IPS-15b (cell line): ENCODE measurements around the gene PRKN.

Experiments used
- H3K27me3 ChIP-seq: one replicate; pipeline ENCODE4 v1.6.1; 2013; ENCODE audit warnings: low read length; ENCODE audit not compliant: control insufficient read depth, insufficient read depth
- H3K36me3 ChIP-seq: one replicate; pipeline ENCODE4 v1.6.1; 2013; ENCODE audit warnings: low read length; ENCODE audit not compliant: control insufficient read depth, insufficient read depth
- H3K4me1 ChIP-seq: one replicate; pipeline ENCODE4 v1.6.1; 2013; ENCODE audit warnings: mild to moderate bottlenecking, low read length; ENCODE audit not compliant: control insufficient read depth, insufficient read depth
- H3K4me3 ChIP-seq: one replicate; pipeline ENCODE4 v1.5.1; 2013; ENCODE audit warnings: low read depth, low read length
- H3K9ac ChIP-seq: one replicate; pipeline ENCODE4 v1.6.1; 2013; ENCODE audit warnings: low read depth, mild to moderate bottlenecking, low read length
- H3K9me3 ChIP-seq: one replicate; pipeline ENCODE4 v1.6.1; 2013; ENCODE audit warnings: mild to moderate bottlenecking, low read length; ENCODE audit not compliant: control insufficient read depth, insufficient read depth

PRKN gene

DNA sequence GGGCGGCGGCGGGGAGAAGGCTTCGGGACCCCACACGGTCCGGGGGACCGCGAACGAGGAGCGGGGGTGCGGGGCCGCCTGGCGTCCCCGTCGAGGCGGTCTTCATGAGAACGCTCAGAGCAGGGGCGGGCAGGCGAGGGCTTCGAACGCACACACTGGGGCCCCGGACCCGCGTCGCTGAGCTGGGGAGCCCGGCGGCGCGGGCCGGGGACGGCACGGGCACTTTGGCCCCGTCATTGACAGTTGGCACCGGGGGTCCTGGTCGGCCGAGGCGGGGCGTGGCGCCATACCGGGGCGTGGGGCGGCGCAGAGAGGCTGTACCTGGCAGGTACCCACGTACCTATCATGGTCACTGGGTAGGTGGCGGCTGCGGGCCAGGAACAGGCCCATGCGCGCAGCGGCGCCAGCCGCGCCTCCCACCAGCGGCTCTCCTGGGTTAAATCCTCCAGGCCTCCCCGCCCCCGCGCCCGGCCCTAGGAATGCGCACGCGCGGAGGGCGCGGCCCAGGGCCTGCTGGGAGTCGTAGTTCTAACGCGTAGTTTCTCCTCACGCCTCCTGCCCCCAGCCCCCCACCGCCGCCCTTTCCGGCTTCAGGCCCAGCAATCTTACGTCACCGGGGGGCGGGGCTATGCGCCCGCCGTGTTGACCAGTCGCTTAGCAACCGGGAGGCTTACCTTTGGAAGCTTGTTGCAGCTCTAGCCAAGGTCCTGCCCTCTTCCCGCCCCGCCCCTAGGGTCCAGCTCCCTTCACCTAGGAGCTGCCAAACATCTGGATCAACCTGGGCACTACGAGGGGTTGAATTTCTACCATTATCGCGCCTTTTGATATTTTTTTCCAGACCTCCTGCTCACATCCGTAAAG lies at the start of gene PRKN, which contains the start of gene PACRG:
Gene PRKN, minus strand, starts transcription at position 445 of the 861 bp plus-strand sequence.
Gene PACRG, plus strand, starts transcription at position 653 of the 861 bp plus-strand sequence.
- H3K4me3 ChIP-seq: peak within 1 kb of the TSS; percentile 53
- H3K9me3 ChIP-seq: no peaks in the 10 kb centered on the region
- no peaks in the 10 kb centered on the region for H3K4me1 ChIP-seq
- no peaks in the 10 kb centered on the region for H3K27me3 ChIP-seq
- H3K36me3 ChIP-seq: no peaks in the 10 kb centered on the region
- H3K9ac ChIP-seq: no peak within 1 kb of the TSS

DNA sequence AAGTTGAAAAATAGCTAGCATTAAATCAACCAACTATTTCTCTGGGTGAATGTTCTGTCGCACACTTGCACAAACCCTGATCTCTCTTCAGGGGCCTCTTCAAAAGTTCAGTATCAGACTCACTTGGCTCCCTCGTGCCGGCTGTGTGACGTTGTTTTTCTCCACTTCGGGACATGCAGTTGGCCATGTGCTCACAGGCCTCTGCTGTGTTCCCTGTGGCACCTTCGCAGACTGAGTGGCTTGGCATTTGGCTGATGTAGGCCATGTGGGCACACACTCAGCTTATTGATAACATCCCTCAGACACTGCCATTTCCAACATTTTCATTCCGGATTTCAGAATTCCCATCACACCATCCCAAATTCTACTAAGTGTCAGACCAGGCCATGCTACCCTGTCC lies 49.5 kb upstream of the PRKN start:
- no peaks in the 10 kb centered on the region for H3K4me1 ChIP-seq
- no peaks in the 10 kb centered on the region for H3K36me3 ChIP-seq
- no peak overlapping the region for H3K4me3 ChIP-seq
- no peak overlapping the region for H3K9ac ChIP-seq
- H3K9me3 ChIP-seq: no peaks in the 10 kb centered on the region
- H3K27me3 ChIP-seq: no peaks in the 10 kb centered on the region

DNA sequence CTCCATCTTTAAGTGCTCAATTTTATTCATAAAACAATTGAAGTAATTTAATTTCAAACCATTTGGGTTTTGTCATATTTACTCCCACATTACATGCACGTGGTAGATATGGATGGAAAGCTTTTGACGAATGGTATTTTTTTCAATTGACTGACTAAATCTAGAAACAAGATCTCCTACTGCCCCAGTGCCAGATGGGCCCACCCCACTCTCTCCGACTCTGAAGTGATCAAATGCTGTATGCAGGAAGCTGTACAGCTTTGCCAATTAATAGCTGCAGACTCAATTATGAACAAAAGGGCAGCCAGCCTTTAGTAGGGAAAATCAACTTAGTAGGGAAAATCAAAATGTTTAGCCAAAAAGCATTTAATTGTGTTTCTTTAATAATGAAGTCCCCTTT lies 46.4 kb upstream of the PRKN start:
- Histone ChIP-seq H3K36me3 (no peaks in the 10 kb centered on the region), H3K4me1 (no peaks in the 10 kb centered on the region), H3K27me3 (no peaks in the 10 kb centered on the region), H3K4me3 (no peak overlapping the region), H3K9me3 (no peaks in the 10 kb centered on the region), H3K9ac (no peak overlapping the region)

DNA sequence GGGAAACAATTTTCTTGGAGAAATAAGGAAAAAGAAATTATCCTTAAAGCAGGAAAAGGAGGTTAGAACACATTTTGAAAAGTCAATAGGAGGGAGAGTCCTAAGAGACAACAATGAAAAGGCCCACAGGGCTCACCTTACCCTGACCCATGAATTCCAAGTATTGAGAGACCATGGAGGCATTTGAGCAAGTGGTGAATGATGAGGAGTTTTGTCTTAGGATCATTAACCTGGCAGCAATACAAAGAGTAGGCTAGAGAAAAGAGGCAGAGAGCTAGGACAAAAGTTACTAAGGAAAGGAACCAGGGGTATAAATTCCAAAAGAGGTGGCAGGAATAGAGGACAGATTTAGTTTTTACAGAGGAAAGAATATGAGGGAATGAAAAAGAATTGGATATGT lies 44.9 kb upstream of the PRKN start:
- Histone ChIP-seq H3K4me1 (no peaks in the 10 kb centered on the region), H3K9me3 (no peaks in the 10 kb centered on the region), H3K4me3 (no peak overlapping the region), H3K36me3 (no peaks in the 10 kb centered on the region), H3K9ac (no peak overlapping the region), H3K27me3 (no peaks in the 10 kb centered on the region)

DNA sequence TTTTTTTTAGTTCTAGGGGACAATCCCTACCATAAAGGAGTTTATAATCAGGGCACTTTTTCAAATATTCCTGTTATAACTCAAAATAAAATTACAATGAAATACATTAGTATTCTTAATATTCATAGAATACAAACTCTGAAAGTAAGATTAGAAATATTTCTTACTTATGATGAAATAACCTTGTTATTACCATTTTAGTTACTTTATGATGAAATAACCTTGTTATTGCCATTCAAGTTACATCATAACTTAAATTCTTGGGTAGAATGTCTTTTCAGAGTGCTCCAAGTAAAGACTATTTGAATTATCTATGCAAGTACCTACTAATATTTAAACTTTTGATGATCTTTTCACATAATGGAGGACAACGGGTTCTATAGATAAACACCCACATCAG lies 43.4 kb upstream of the PRKN start:
- H3K9ac ChIP-seq: no peak overlapping the region
- H3K36me3 ChIP-seq: no peaks in the 10 kb centered on the region
- H3K4me1 ChIP-seq: no peaks in the 10 kb centered on the region
- no peaks in the 10 kb centered on the region for H3K27me3 ChIP-seq
- H3K9me3 ChIP-seq: no peaks in the 10 kb centered on the region
- H3K4me3 ChIP-seq: no peak overlapping the region

DNA sequence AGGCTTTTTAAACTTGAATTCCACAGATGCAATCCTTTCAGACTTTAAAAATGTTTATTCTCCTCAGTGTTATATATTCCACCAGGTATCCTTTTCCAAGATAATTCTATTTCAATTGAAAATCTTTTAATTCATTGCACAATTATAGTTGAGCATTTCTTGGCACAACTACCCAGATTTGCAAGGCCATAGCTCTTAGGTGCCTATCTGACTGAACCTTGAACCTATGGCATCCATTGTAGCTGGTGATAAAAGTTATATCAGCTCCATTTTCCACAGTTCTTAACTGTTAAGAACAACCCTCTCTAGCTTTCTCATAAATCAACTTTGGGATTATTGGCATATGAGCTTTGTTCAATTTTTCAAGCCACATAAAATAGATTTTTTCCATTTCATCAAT lies 42.6 kb upstream of the PRKN start:
- no peaks in the 10 kb centered on the region for H3K36me3 ChIP-seq
- no peak overlapping the region for H3K9ac ChIP-seq
- H3K27me3 ChIP-seq: no peaks in the 10 kb centered on the region
- no peak overlapping the region for H3K4me3 ChIP-seq
- H3K4me1 ChIP-seq: no peaks in the 10 kb centered on the region
- H3K9me3 ChIP-seq: no peaks in the 10 kb centered on the region

DNA sequence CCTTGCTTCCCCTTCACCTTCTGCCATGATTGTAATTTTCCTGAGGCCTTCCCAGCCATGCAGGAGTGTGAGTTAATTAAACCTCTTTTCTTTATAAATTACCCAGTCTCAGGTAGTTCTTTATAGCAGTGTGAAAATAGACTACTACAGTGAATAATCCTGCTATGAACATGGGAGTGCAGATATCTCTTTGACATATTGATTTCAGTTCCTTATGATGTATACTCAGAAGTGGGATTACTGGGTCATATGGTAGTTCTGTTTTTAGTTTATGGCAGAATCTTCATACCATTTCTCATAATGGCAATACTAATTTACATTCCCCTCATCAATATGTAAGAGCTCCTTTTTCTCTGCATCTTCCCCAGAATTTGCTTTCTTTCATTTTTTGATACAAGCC lies 26.2 kb upstream of the PRKN start:
- H3K36me3 ChIP-seq: no peaks in the 10 kb centered on the region
- no peaks in the 10 kb centered on the region for H3K4me1 ChIP-seq
- H3K4me3 ChIP-seq: no peak overlapping the region
- no peak overlapping the region for H3K9ac ChIP-seq
- no peaks in the 10 kb centered on the region for H3K9me3 ChIP-seq
- no peaks in the 10 kb centered on the region for H3K27me3 ChIP-seq

DNA sequence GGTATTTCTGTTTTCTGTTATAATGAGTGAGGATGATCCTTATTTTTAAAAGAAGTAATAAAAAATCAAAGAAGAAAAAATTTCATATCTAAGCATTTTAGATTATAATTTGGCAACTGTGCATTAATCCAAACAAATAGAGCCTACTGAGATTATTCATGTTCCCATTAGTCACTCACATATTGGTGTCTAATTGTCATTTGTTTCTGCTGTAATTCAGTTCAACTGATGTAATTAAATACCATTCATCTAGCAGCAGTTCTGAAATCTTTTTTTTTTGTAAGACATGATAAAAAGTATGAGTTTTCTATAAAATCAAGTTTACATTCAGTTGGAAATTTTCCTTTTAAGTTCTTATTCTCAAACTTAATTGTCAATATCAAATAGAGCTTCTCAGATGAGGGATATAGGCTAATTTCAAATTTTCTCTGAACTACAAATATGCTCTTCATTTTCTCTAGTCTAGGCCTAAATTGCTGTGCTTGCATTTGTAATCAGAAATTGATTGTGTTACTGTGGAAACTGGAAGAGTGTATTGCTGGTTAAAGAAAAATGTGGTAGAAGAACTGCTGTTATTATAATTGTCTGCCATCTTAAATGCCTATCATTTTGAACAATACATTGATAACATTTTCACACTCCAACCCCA lies 23.8 kb upstream of the PRKN start:
- no peaks in the 10 kb centered on the region for H3K9me3 ChIP-seq
- H3K9ac ChIP-seq: no peak overlapping the region
- H3K4me3 ChIP-seq: no peak overlapping the region
- H3K27me3 ChIP-seq: no peaks in the 10 kb centered on the region
- H3K4me1 ChIP-seq: peaks cover 3% of the 10 kb centered on the region
- H3K36me3 ChIP-seq: no peaks in the 10 kb centered on the region

DNA sequence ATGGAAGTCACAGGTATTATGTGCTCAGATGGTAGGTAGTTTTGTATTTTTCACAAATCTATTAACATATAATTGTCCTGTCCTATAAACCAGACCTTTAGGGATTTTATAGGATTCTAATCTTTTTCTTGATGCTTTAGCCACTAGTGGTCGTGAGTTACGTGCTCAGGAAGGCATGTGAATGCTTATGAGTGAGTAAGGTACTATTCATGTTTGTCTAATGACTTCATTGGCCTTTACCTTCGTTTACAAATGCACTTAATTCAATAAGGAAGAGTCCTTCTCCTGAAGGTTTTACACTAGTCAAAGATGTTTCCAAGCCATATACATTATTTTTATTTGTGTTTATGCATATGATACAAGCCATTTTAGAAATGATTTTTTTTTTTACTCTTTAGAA lies 23.2 kb upstream of the PRKN start:
- H3K36me3 ChIP-seq: no peaks in the 10 kb centered on the region
- no peak overlapping the region for H3K9ac ChIP-seq
- peaks cover 3% of the 10 kb centered on the region for H3K4me1 ChIP-seq

DNA sequence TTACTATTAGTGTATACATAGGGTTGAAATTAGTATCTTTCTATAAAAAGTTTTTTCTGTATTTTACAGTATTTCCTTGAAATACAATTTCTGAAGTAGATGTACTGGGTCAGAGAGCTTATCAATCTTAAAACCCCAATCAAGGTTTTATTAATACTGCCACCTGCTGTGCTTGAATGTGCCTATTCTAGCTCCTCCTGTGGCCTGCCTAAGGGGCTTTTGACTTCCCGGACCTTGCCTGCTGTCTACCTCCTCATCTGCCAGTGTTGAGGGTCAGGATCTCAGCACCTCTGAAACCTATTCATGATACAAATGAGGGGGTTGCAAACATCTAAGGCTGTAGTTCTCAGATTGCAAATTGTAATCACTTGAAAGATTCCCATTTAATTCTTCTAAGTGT lies 9.4 kb upstream of the PRKN start:
- H3K27me3 ChIP-seq: no peaks in the 10 kb centered on the region
- H3K4me3 ChIP-seq: no peak overlapping the region
- H3K36me3 ChIP-seq: no peaks in the 10 kb centered on the region
- no peaks in the 10 kb centered on the region for H3K9me3 ChIP-seq
- no peaks in the 10 kb centered on the region for H3K4me1 ChIP-seq
- H3K9ac ChIP-seq: no peak overlapping the region

More for the DNA sequence above, 23.2 kb upstream of the PRKN start:
- Histone ChIP-seq H3K27me3 (no peaks in the 10 kb centered on the region), H3K9me3 (no peaks in the 10 kb centered on the region), H3K4me3 (no peak overlapping the region)

DNA sequence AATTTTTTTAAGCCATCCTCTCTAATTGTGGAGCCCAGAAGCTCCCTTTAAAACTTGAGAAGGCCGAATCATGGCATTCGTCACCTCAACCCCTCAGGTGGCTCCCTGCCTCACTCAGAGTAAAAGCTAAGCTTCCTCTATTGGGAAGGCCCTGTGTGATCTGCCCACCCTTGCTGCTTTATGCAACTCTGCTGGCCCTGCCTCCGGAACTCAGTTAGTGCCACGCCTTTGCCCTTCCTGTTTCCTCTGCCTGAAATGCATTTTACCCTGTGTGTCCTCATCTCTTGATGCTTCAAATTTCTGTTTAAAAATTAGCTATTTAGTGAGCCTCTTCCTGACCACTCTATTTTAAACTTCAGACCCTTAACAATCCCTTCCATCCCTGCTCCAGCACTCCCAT lies 5.9 kb upstream of the PRKN start:
- H3K9ac ChIP-seq: no peak overlapping the region
- H3K27me3 ChIP-seq: no peaks in the 10 kb centered on the region
- H3K36me3 ChIP-seq: no peaks in the 10 kb centered on the region
- no peaks in the 10 kb centered on the region for H3K9me3 ChIP-seq
- H3K4me1 ChIP-seq: no peaks in the 10 kb centered on the region
- no peak overlapping the region for H3K4me3 ChIP-seq

DNA sequence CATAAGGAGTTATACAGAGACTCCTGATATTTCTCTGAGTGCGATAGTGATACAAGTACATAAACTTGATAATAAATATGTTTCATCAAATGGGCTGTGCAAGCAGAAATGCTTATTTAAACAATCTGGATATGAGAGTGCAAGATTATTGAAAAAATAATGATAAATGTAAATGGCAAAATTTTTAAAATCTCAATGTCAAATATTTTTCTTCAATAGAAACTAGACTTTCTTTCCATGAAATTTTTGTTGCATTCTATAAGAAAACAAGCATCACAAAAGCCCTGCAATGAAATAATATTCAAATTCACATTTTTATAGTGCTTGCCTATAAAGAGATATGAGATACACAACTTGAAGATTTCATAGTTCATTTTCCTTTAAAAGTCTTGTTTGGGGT lies 2.9 kb upstream of the PRKN start:
- no peaks in the 10 kb centered on the region for H3K9me3 ChIP-seq
- no peaks in the 10 kb centered on the region for H3K36me3 ChIP-seq
- no peak overlapping the region for H3K4me3 ChIP-seq
- H3K27me3 ChIP-seq: no peaks in the 10 kb centered on the region
- H3K4me1 ChIP-seq: no peaks in the 10 kb centered on the region
- H3K9ac ChIP-seq: no peak overlapping the region
